ENCODE measurements around the gene AMIGO1.

AMIGO1 gene

GRCh38 chr1:109532365-109533136 is 23.0 kb upstream of the AMIGO1 start:
- DNase-seq (ENCODE audit: low read depth in 2 of 2): peak; percentile 79 to 87

- no peak for DNase-seq (ENCODE audit: low read depth in 2 of 2)
These were observed 22.4 kb upstream of the AMIGO1 start for GRCh38 chr1:109531826-109532364.

GRCh38 chr1:109531380-109531779 is 21.9 kb upstream of the AMIGO1 start:
- no peak for DNase-seq (ENCODE audit: low read depth in 2 of 2)

GRCh38 chr1:109530457-109531087 is 21.0 kb upstream of the AMIGO1 start:
- no peak for DNase-seq (ENCODE audit: low read depth in 2 of 2)

- no peak for DNase-seq (ENCODE audit: low read depth in 2 of 2)
These were observed 20.4 kb upstream of the AMIGO1 start for GRCh38 chr1:109529881-109530456.

GRCh38 chr1:109528712-109529111 is 19.2 kb upstream of the AMIGO1 start:
- no peak for DNase-seq (ENCODE audit: low read depth in 2 of 2)

- DNase-seq (ENCODE audit: low read depth in 2 of 2): no peak
These were observed 18.5 kb upstream of the AMIGO1 start for GRCh38 chr1:109527846-109528695.

- no peak for DNase-seq (ENCODE audit: low read depth in 2 of 2)
These were observed 17.7 kb upstream of the AMIGO1 start for GRCh38 chr1:109527098-109527811.

- DNase-seq (ENCODE audit: low read depth in 2 of 2): no peak
These were observed 14.2 kb upstream of the AMIGO1 start for GRCh38 chr1:109523706-109524105.

- no peak for DNase-seq (ENCODE audit: low read depth in 2 of 2)
These were observed 12.5 kb upstream of the AMIGO1 start for GRCh38 chr1:109522026-109522425.

GRCh38 chr1:109521002-109521951 is 11.8 kb upstream of the AMIGO1 start:
- DNase-seq (ENCODE audit: low read depth in 2 of 2): no peak

- DNase-seq (ENCODE audit: low read depth in 2 of 2): no peak
These were observed 7.8 kb upstream of the AMIGO1 start for GRCh38 chr1:109517337-109517736.

GRCh38 chr1:109516872-109517271 is 7.3 kb upstream of the AMIGO1 start:
- no peak for DNase-seq (ENCODE audit: low read depth in 2 of 2)

- no peak for DNase-seq (ENCODE audit: low read depth in 2 of 2)
These were observed 5.3 kb upstream of the AMIGO1 start for GRCh38 chr1:109514846-109515245.

- no peak for DNase-seq (ENCODE audit: low read depth in 2 of 2)
These were observed 3.7 kb upstream of the AMIGO1 start for GRCh38 chr1:109513110-109513710.

GRCh38 chr1:109508873-109509175 is 703 bp downstream of the AMIGO1 start:
- no peak for DNase-seq (ENCODE audit: low read depth in 2 of 2)

GRCh38 chr1:109508001-109508872 is 1.3 kb downstream of the AMIGO1 start:
- DNase-seq (ENCODE audit: low read depth in 2 of 2): no peak

- DNase-seq (ENCODE audit: low read depth in 2 of 2): no peak
These were observed 4.6 kb downstream of the AMIGO1 start for GRCh38 chr1:109504974-109505373.

- DNase-seq (ENCODE audit: low read depth in 2 of 2): no peak
These were observed 5.6 kb downstream of the AMIGO1 start for GRCh38 chr1:109503935-109504334.

Data from stimulated activated CD8-positive, alpha-beta memory T cell treated with anti-CD3 and anti-CD28 coated beads, Interleukin-2, amount 100 ng/mL, for 48 hours (primary cell).